ENCODE measurements around the gene RAB7A. TPM values are rescaled to one million over a fixed set of nuclear protein-coding genes. Genes with fewer than 3 reads are reported as not detected.
"Not testable (repeated sequence)": the region's sequence is repeated elsewhere in the genome, so short reads cannot be mapped to it uniquely, and the experiment has no call there.

RAB7A gene
- total and polyA plus RNA-seq, 2 experiments from 2014 or later = 71.3 to 255 TPM

- Histone ChIP-seq H3K79me2 (ENCODE audit: insufficient read depth) (no peaks in the 10 kb centered on the region), H2AFZ (no peak overlapping the region), H3K36me3 (ENCODE audit: low read depth) (no peaks in the 10 kb centered on the region), H3F3A (ENCODE audit: insufficient read depth) (no peaks in the 10 kb centered on the region), H3K27me3 (replicated peaks; ENCODE audit: insufficient read depth) (peaks cover 4% of the 10 kb centered on the region), H3K4me3 (no peak overlapping the region), H3K9me2 (ENCODE audit: insufficient read depth) (no peaks in the 10 kb centered on the region), H3K4me2 (ENCODE audit: unreplicated experiment) (no peak overlapping the region), H3K9ac (no peak overlapping the region), H3K27ac (no peak overlapping the region), H3K9me3 (ENCODE audit: low read depth) (no peaks in the 10 kb centered on the region), H3K4me1 (ENCODE audit: insufficient read depth) (no peaks in the 10 kb centered on the region), H4K20me1 (ENCODE audit: insufficient read depth) (no peaks in the 10 kb centered on the region)
- no peak for DNase-seq
- 75 to 81% methylated on average over 3 of the region's 3 CpGs for WGBS, 2 experiments (ENCODE audit: low coverage in 1 of 2, low lambda C conversion rate in 2 of 2, missing lambda C conversion rate in 2 of 2)
- TF ChIP-seq EZH2 (IDR thresholded peaks at IDR 0.05; ENCODE audit: insufficient read depth, poor library complexity, severe bottlenecking) = no peak
- TF ChIP-seq EZH2phosphoT487 (IDR thresholded peaks at IDR 0.05; ENCODE audit: insufficient read depth, low read depth) = no peak
- in situ Hi-C loops (cut with MboI) = loop anchor here (10.0 kb wide), 1 partner anchor 60 kb away; the partner anchor contains the start of gene RPN1
Measured at GRCh38 chr3:128714887-128715491, 11.0 kb upstream of the RAB7A start.

GRCh38 chr3:128718892-128719291 lies 7.1 kb upstream of the RAB7A start:
- not testable (repeated sequence) for H3K27ac ChIP-seq; H3K27me3 ChIP-seq (replicated peaks; ENCODE audit: insufficient read depth); H3K36me3 ChIP-seq (ENCODE audit: low read depth); H3K9ac ChIP-seq; H3K4me2 ChIP-seq (ENCODE audit: unreplicated experiment); H3K9me3 ChIP-seq (ENCODE audit: low read depth); H3K9me2 ChIP-seq (ENCODE audit: insufficient read depth); DNase-seq; H3F3A ChIP-seq (ENCODE audit: insufficient read depth); H3K79me2 ChIP-seq (ENCODE audit: insufficient read depth); H2AFZ ChIP-seq; H3K4me3 ChIP-seq; H4K20me1 ChIP-seq (ENCODE audit: insufficient read depth); H3K4me1 ChIP-seq (ENCODE audit: insufficient read depth)
- WGBS, 2 experiments (ENCODE audit: low coverage in 1 of 2, low lambda C conversion rate in 2 of 2, missing lambda C conversion rate in 2 of 2) = 69 to 76% methylated on average over 7 of the region's 7 CpGs
- in situ Hi-C loops (cut with MboI) = loop anchor here (10.0 kb wide), 1 partner anchor 64 kb away; the partner anchor contains the start of gene RPN1

GRCh38 chr3:128720891-128721290 lies 5.1 kb upstream of the RAB7A start:
- no peaks in the 10 kb centered on the region for H4K20me1 ChIP-seq (ENCODE audit: insufficient read depth)
- no peak for TF ChIP-seq EZH2phosphoT487 (IDR thresholded peaks at IDR 0.05; ENCODE audit: insufficient read depth, low read depth)
- TF ChIP-seq EZH2 (IDR thresholded peaks at IDR 0.05; ENCODE audit: insufficient read depth, poor library complexity, severe bottlenecking) = no peak
- H3K9ac ChIP-seq = no peak overlapping the region
- H2AFZ ChIP-seq = no peak overlapping the region
- no peaks in the 10 kb centered on the region for H3K9me3 ChIP-seq (ENCODE audit: low read depth)
- 20 to 25% methylated on average over 10 of the region's 10 CpGs for WGBS, 2 experiments (ENCODE audit: low coverage in 1 of 2, low lambda C conversion rate in 2 of 2, missing lambda C conversion rate in 2 of 2)
- H3K79me2 ChIP-seq (ENCODE audit: insufficient read depth) = peaks cover 7% of the 10 kb centered on the region; the same call in 1 of the 2 replicates
- no peaks in the 10 kb centered on the region for H3K9me2 ChIP-seq (ENCODE audit: insufficient read depth)
- H3K27me3 ChIP-seq (replicated peaks; ENCODE audit: insufficient read depth) = peaks cover 4% of the 10 kb centered on the region
- no peak overlapping the region for H3K27ac ChIP-seq
- in situ Hi-C loops (cut with MboI) = no loop called here
- no peak for DNase-seq
- H3K4me3 ChIP-seq = no peak overlapping the region
- no peaks in the 10 kb centered on the region for H3K4me1 ChIP-seq (ENCODE audit: insufficient read depth)
- H3F3A ChIP-seq (ENCODE audit: insufficient read depth) = no peaks in the 10 kb centered on the region
- no peak overlapping the region for H3K4me2 ChIP-seq (ENCODE audit: unreplicated experiment)
- H3K36me3 ChIP-seq (ENCODE audit: low read depth) = no peaks in the 10 kb centered on the region

GRCh38 chr3:128723477-128723876 lies 2.5 kb upstream of the RAB7A start:
- no peak overlapping the region for H3K4me2 ChIP-seq (ENCODE audit: unreplicated experiment)
- H3K9me3 ChIP-seq (ENCODE audit: low read depth) = no peaks in the 10 kb centered on the region
- in situ Hi-C loops (cut with MboI) = no loop called here
- H3K9me2 ChIP-seq (ENCODE audit: insufficient read depth) = no peaks in the 10 kb centered on the region
- H4K20me1 ChIP-seq (ENCODE audit: insufficient read depth) = peaks cover 17% of the 10 kb centered on the region
- H3K79me2 ChIP-seq (ENCODE audit: insufficient read depth) = peaks cover 31% of the 10 kb centered on the region
- H3F3A ChIP-seq (ENCODE audit: insufficient read depth) = peaks cover 18% of the 10 kb centered on the region
- no peak overlapping the region for H3K4me3 ChIP-seq
- no peak overlapping the region for H3K9ac ChIP-seq
- no peaks in the 10 kb centered on the region for H3K36me3 ChIP-seq (ENCODE audit: low read depth)
- H3K4me1 ChIP-seq (ENCODE audit: insufficient read depth) = peaks cover 11% of the 10 kb centered on the region
- WGBS, 2 experiments (ENCODE audit: low coverage in 1 of 2, low lambda C conversion rate in 2 of 2, missing lambda C conversion rate in 2 of 2) = 58 to 62% methylated on average over 6 of the region's 6 CpGs
- no peak for DNase-seq
- H3K27ac ChIP-seq = no peak overlapping the region
- H2AFZ ChIP-seq = no peak overlapping the region
- no peak for TF ChIP-seq EZH2phosphoT487 (IDR thresholded peaks at IDR 0.05; ENCODE audit: insufficient read depth, low read depth)
- H3K27me3 ChIP-seq (replicated peaks; ENCODE audit: insufficient read depth) = peaks cover 4% of the 10 kb centered on the region
